GM19467 (cell line): ENCODE measurements around the gene PCYT1B.
"Not testable (repeated sequence)": the region's sequence is repeated elsewhere in the genome, so short reads cannot be mapped to it uniquely, and the experiment has no call there.

Source experiments
- ATAC-seq: cut with Tn5 transposase; IDR thresholded peaks from one replicate; pipeline ENCODE4 v1.9.1; 2021; ENCODE audit warnings: mild to moderate bottlenecking, moderate library complexity; ENCODE audit not compliant: unreplicated experiment

Gene PCYT1B

DNA sequence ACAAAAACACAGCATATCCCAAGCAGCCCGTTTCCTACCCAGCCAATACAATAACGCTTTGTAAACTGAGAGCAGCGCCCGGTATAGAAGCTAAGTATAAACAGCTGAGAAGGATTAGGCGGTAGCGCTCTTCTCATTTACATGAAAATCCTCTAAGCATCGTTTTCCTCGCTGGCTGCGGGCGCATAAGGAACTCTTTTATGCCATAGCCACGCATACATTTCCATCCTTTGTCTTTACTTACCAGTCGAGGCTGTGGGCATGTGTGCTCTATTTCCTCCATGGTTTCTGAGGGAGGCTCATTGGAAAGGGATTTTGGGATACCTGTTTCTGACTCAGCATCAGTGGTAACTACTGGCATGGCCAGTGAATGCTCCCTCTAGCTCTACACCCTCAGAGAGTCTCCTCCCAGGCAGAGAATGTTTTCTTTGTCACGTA lies 383 bp downstream of the PCYT1B start:
- ATAC-seq: no peak

DNA sequence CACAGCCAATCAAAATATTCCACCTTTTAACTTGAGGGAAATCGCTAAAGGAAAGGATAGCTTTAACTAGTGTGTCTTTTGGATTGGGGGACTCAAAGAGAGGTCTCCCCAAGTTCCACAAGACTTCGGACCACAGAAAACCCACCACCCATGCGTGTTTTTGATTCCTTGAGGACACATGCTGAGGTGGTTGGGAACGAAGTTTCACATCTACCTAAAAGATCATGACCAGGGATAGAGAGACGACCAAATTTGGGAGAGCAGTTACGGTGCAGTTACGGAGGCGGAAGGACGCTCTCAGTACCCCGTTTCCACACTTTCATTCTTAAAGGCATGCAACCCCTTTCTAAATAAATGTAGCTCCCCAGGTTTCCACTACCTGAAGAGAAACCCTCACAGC lies 1.1 kb downstream of the PCYT1B start:
- ATAC-seq: no peak

DNA sequence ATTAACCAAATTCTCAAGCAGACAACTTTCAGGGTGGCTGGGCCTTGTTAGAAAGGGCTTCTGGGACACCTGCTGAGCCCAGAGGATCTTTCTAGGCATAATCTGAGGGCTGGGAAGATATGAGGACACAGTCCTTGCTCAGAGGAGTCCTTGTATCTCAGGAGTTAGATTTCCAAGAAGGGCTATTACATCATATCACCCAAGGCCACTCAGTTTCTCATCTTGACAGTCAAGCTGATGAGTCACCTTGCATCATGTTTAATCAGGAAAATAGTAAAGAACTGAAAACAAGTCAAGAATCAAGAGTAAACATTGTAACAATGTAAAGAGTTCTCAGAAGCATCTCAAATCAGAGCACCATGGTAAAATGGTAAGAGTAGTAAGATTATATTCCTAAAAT lies 4.0 kb downstream of the PCYT1B start:
- ATAC-seq: no peak

DNA sequence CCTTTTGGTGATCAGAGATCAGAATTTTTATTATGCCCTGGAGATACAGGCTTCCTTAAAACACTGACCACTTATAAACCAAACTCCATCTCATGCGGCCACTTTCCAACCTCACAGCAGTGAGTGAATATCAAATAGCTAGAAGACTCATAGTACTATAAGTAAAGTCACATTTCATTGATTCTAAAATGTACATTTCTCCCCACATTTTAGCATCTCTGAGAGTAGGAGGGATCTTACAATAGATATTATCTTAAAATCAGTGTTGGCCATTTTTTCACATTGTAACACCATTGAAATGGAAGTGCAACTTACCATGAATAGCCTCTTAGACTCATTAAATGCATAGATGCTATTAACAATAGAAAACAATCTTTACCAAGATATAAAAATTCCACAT lies 17.4 kb downstream of the PCYT1B start:
- ATAC-seq: no peak

DNA sequence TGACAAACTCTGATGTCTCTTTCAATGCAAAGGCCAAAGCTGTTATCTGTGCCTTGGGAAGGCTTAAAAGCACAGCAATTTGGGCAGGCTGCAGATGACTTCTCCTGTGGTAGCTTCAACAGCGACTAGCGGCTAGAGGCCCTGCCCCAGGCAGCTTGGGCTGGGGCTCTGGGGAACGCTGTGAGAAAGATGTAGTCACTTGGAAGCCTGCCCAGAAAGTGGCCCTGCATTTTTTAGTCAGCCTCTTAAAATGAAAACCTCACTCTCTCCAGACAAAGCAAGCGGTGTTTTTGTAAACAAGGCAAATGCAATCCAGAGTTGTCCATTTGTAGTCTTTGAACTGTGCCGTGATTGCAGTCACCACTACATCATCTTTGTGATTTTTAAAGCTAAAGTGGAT lies 27.5 kb downstream of the PCYT1B start:
- no peak for ATAC-seq

DNA sequence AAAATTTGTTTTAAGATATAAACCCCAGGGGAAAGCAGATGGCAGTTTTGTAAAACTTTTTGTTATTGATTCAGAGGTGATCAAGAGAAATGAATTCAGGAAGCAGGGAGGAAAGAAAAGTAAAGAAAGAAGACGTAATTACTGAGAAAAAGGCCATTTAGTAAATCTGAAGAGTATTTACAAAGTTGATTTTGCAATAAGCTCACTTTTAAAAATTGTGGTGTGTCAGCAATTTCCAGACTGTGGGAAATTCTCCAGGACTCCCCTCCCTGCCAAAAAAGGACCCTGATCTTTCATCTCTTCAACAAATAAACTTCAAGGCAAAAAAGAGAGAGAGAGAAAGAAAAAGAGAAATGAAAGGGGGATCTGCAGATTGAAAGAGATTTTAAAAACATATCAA lies 36.6 kb downstream of the PCYT1B start:
- no peak for ATAC-seq

DNA sequence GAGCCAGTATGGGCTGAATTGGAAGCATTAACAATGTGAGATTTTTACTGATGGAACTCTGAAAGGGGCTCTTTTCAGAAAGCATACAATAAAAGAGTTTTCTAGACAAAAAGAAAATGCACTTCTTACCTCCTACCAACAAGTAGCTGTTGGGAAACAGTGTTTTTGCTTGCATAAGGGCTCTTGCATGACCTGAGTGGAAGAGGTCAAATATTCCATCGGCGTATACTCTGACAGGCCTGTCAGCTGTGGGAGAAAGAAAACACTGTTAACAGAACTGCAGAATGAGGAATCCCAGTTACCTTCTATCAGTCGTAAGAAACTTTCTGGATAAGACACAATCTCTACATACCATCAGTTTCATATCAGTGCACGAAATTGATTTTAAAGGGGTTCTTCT lies 39.5 kb downstream of the PCYT1B start:
- no peak for ATAC-seq

DNA sequence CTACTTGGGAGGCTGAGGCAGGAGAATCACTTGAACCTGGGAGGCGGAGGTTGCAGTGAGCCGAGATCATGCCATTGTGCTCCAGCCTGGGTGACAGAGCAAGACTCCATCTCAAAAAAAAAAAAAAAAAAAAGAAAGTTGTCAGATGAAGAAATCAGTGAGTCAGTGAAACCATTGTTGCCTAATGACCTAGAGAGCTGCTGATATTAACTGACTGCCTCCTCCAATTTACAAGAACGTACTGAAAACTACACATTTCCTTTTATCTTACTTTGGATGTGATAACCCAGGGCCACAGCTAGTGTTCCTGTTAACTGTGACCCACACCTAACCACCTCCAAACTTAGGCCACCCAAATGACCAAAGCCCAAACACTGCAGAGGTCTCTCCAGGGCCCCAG lies 41.2 kb downstream of the PCYT1B start:
- not testable (repeated sequence) for ATAC-seq

DNA sequence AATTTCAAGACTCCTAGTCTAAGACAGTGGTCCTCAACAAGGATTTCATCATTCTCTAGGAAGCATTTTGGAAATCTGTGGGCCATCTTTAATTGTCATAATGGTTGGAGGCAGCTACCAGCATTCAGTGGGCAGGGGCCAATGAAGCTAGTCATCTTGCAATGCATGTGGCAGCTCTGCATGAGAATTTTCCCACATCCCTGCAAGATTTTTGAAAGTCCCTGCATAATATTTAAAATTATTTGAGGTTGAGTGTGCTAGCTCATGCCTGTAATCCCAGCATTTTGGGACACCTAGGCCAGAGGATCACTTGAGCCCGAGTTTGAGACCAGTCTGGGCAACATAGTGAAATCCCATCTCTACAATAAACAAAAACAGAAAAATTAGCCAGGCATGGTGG lies 44.0 kb downstream of the PCYT1B start:
- ATAC-seq: no peak

DNA sequence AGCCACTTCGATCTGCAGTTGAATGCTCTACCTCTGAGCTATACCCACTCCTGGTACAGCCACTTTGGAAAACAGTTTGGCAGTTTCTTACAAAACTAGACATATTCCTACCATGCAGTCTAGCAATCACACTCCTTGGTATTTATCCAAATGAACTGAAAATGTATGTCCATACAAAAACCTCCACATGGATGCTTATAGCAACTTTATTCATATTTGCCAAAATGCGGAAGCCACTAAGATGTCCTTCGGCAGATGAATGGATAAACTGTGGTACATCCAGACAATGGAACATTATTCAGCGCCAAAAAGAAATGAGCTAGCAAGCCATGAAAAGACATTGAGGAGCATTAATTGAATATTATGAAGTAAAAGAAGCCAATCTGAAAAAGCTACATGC lies 45.3 kb downstream of the PCYT1B start:
- no peak for ATAC-seq

DNA sequence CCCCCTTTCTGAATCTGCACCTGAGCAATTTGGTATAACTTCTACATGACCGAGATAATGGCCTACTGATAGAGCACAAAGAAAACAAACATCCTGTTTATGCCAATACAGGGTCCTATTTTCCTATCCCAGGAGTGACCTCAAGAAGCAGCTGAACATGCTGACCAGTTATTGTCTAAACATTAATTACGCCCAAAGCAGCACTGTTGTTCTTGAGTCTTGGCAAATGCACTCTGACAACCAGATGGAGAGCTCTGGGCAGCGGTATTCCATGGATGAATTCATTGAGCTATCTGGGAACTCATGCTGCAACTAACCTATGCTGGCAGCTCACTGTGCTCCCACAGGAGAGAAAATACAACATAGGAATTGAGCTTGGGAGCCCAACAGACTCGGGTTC lies 52.6 kb downstream of the PCYT1B start:
- ATAC-seq: no peak

DNA sequence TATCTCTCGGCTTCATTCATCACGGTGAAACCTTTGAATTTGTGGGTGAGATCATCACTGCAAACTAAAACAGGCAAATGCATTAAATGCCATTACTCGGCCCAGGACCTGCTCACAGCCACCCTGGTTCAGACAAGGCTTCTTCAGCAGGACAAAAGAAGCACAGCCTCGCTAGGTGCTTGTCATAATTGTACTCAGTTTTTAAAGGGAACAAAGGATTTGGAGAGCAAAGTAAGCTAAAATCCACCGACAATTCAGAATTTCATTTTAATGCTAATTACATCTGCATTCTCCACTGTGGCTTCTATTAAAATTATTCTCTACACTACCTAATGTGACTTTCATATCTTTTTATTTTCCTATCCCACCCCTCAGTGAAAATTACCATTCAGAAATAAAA lies 57.0 kb downstream of the PCYT1B start:
- ATAC-seq: no peak

DNA sequence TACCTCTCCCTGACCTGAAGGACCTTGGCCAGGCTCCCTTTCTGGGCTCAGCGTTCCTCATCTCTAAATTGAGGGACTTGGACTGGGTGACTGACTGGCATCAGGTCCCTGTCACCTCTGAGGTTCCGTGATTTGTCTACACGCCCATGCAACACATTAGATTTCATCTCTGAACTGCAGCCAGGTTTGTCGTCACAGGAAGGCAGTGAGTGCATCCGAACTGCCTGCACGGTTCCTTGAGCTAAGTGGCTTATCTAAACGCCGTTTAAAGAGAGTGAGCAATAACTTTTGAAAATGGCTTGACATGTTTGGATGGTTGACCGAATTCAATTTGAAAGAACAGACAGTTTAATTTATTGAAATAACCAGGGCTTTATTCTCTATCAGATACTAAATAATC lies 70.1 kb downstream of the PCYT1B start:
- ATAC-seq: no peak

DNA sequence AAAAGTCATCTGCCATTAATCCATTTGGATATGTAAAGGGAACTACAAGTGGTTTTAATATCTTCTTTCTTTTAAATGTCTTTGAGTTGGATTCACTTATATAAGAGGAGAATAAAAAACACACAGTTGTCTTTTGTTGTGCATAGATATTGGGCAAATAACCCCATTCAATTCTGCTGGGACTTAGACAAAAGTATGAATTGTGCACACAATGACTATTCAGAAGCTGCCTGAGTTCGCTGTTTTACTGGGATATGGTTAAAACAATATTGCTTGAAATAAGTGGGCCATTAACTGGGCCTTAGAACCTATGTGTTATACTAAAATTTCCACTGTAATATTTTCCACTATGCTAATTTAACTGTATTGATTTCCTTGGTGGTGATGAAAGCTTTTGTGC lies 71.7 kb downstream of the PCYT1B start:
- ATAC-seq: no peak

DNA sequence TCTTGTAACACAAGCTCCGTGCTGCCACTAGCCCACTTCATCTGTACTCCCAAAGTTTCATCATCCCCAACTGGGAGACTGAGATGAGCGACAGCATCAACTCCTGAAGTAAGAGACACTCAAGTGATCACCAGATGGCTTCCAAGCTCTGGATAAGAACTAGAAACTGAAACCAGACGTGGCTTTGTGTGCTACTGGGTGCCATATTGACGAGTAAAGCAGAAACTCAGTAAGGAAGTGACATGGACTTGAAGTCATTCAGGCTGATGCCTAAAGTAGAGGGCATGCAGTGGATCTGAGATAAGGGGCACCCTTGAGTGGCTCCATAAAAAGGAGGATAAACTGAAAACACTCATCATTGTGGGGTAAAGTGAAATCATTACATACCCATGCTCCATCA lies 72.4 kb downstream of the PCYT1B start:
- no peak for ATAC-seq

DNA sequence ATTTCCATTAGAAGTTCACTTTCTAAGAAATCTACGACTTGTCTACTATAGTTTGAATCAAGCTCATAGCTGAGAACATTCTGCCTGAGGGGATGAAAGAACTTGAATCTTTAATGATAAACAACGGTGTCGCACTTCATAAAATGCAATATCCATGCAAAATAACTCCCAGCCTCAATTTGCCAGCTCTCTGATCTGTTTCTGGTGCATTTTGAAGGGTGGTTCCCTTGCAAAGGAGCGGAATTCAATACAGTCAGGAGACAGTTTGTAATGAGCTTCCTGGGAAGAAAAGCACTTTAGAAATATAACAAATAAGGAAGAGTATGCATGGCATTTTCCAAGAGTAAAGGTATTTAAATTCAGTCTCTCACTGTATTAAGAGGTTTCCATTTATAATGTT lies 80.0 kb downstream of the PCYT1B start:
- no peak for ATAC-seq

DNA sequence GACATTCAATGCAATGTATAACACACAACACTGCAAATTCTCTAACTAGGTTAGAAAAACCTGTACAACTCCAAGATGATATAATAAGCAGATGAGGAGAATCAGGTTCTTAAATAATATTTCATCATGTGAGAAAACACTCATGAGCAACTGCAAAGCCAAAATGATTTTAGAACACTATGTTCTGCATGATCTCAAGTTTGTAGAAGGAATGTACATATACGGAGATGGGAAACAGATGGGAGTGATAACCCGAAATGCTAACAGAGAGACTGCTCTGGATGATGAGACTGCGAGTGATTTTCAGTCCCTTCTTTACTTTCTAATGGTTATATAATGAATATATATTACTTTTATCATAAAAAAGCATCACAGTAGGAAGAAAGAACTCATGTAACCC lies 80.9 kb downstream of the PCYT1B start:
- ATAC-seq: no peak

DNA sequence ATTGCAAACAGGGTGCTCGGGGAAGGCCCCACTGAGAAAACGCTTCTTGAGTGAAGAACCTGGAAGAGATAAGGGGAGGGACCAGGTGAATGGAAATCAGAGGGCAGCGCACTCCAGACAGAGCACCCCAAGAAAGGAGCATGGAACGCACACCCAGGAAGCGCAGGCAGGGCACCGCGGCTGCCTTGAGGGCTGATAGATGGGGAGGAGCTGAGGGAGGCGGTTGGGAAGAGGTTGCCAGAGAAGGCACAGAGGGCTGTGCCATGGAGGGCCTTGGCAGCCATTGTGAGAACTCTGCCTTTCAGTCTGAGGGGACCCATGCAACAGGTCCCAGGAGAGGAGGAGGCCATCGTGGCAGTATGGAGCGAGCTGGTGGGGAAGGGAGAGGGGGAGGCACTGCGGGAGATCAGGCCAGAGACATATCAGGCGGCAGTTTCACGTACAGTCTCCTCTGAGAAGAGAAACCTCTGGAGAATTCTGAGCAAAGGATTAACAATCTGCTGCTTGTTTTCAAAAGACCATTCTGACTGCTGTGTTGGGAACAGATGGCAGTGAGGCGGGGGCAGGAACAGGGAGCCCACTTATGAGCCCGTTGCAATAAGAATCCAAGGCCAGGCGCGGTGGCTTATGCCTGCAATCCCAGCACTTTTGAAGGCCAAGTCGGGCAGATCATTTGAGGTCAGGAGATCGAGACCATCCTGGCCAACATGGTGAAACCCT lies 83.7 kb downstream of the PCYT1B start:
- ATAC-seq: no peak

DNA sequence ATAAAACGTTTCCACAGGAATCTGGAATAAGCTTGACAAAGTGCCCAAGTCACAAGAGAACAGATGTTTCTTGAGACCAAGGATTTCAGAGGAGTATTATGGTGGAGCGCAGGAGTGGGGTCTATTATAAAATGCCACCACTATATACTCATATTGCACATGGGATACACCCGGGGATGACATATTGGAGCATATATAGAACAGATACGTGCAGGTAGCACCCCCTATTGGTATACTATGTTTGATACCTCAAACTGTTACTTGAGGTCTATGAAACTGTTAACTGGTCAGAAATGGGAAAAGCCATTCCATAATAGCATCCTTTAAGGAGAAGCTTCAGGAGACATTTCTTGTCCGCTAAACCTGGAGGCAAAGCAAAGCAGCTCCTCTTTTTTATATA lies 86.0 kb downstream of the PCYT1B start:
- peak; percentile 66 for ATAC-seq

DNA sequence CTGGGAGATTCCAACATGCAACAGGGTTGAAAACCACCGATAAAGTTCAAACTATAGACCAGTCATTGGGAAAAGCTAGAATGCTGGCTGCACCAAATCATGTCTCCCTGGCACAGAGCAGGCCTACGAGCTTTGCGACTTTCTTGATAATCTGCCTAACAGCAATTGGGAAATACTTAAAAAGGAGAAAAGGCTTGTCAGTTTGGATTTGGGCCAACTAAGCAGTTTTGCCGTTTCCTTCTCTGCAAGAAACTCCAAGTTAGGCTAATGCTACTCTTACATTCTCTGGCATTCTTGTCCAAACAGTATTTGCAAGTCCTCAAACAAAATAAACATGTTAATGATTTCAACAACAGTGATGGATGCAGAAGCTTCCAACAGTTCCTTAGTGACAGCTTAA lies 94.1 kb downstream of the PCYT1B start:
- no peak for ATAC-seq

DNA sequence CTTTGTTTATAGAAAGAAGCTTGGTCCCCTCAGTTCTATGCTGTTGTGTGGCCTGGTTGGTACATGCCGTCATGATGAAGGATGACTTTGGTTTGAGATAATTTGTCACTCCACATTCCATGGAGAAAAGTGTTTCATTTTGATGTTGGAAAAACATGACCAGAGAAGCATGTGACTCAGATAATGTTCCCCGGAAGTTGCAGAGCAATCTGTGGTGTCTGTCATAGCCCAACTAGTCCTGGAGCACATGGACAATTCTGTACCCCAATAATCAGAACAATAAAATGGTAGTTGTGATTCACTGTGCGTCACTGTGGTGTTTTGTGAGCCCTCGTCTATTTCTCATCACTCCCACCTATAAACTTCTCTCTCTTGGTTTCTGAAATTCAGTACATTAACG lies 97.0 kb downstream of the PCYT1B start:
- no peak for ATAC-seq

DNA sequence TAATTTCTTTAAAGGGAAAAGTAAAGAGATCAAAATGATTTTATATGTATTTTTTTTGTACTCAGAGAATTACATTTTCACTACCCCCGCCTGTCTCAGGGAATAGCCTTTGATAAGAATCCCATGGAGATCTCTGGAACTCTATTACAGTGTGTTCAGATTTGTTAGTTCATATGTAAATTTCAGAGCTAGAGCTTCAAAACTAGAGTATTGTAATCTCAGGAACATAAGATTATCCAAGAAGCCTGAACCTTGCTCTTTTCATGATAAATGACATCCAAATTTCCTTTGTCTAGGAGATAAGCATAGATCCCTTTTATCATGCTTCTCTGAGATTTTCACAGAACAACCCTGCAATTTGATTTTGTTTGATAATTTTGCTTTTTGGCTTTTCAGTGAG lies 99.2 kb downstream of the PCYT1B start:
- no peak for ATAC-seq

DNA sequence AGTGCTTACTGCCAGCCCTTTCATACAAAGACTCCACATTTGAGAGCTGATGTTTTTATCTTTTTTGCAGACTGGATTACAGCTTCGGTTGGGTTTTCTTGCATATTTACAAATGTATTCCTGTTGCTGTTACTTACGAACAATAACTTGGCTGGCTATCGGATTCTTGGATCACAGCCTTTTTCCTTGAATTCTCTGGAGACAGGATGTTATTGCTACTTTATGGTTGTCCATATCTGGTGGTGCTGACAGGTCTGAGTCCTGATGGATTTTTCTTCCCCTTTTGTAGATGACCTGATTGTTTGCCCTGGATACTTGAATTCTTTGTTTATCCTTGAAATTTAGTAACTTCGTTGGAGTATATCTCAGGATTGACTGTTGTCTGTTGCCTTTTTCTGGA lies 104.4 kb downstream of the PCYT1B start:
- ATAC-seq: no peak
